OCI-LY3 (cell line): Measurements from ENCODE around the gene ETV4.

Source experiments
- H2AFZ ChIP-seq: fragments of 200-600, 300-600 bp; shearing (Covaris generic); 2 replicates; pipeline ENCODE4 v1.6.0; 2014; ENCODE audit warnings: antibody characterized with exemption, low read depth, low read length
- H3K27ac ChIP-seq: fragments of 200-600, 300-600 bp; sonication (generic); 2 replicates; pipeline ENCODE4 v1.5.1; 2014; ENCODE audit warnings: mild to moderate bottlenecking, low read length, moderate library complexity, mixed read lengths
- H3K27me3 ChIP-seq: fragments of 200-600, 300-600 bp; sonication (generic); 2 replicates; pipeline ENCODE4 v1.6.1; 2014; ENCODE audit warnings: low read depth, low read length, mixed read lengths
- H3K36me3 ChIP-seq: fragments of 200-600, 300-600 bp; sonication (generic); replicated peaks from 2 replicates; pipeline ENCODE3; 2014; ENCODE audit warnings: low read depth, low read length, mixed read lengths
- H3K4me1 ChIP-seq: fragments of 300-600, 200-600 bp; sonication (generic); 2 replicates; pipeline ENCODE4 v1.6.1; 2014; ENCODE audit warnings: low read length, mixed read lengths
- H3K4me2 ChIP-seq: fragments of 200-600, 300-600 bp; sonication (generic); 2 replicates; pipeline ENCODE4 v1.6.1; 2014; ENCODE audit warnings: low read length, mixed read lengths
- H3K4me3 ChIP-seq: fragments of 300-600, 200-600 bp; sonication (generic); 2 replicates; pipeline ENCODE4 v1.5.1; 2014; ENCODE audit warnings: antibody characterized with exemption, mild to moderate bottlenecking, low read length, moderate library complexity
- H3K79me2 ChIP-seq: fragments of 300-600, 200-600 bp; shearing (Covaris generic); 2 replicates; pipeline ENCODE4 v1.6.1; 2014; ENCODE audit warnings: mild to moderate bottlenecking, low read length, mixed read lengths
- H3K9ac ChIP-seq: fragments of 300-600, 200-600 bp; shearing (Covaris generic); 2 replicates; pipeline ENCODE4 v1.6.0; 2014; ENCODE audit warnings: mild to moderate bottlenecking, low read length, moderate library complexity
- H3K9me3 ChIP-seq: fragments of 200-600, 300-600 bp; shearing (Covaris generic); 2 replicates; pipeline ENCODE4 v1.6.1; 2014; ENCODE audit warnings: low read length, mixed read lengths; ENCODE audit not compliant: insufficient read depth
- H4K20me1 ChIP-seq: fragments of 200-600, 300-600 bp; sonication (generic); 2 replicates; pipeline ENCODE4 v1.6.1; 2016; ENCODE audit warnings: low read length, mixed read lengths; ENCODE audit not compliant: insufficient read depth
- CTCF ChIP-seq: fragments of 200-600, 300-600 bp; sonication (generic); IDR thresholded peaks from 2 replicates; pipeline ENCODE4 v1.5.1; 2014; ENCODE audit warnings: antibody characterized with exemption, low read length, low read depth
- EZH2phosphoT487 ChIP-seq: fragments of 200-600 bp; shearing (Covaris generic); IDR thresholded peaks from 2 replicates; pipeline ENCODE4 v1.6.1; 2018; ENCODE audit warnings: antibody characterized with exemption, mixed run types, low read depth

Gene ETV4

GRCh38 chr17:43576563-43577229 is 30.6 kb upstream of the ETV4 start:
- H3K4me3 ChIP-seq = no peak overlapping the region
- no peaks in the 10 kb centered on the region for H3K79me2 ChIP-seq
- peak; percentile 87 for TF ChIP-seq CTCF
- no peak for TF ChIP-seq EZH2phosphoT487
- no peaks in the 10 kb centered on the region for H4K20me1 ChIP-seq
- peaks cover 19% of the 10 kb centered on the region for H3K4me1 ChIP-seq
- no peaks in the 10 kb centered on the region for H3K36me3 ChIP-seq
- no peak overlapping the region for H3K27ac ChIP-seq
- H3K9ac ChIP-seq = no peak overlapping the region
- H3K9me3 ChIP-seq = no peaks in the 10 kb centered on the region
- no peak overlapping the region for H3K4me2 ChIP-seq
- H3K27me3 ChIP-seq = peaks cover 7% of the 10 kb centered on the region; the same call in 1 of the 2 replicates
- no peak overlapping the region for H2AFZ ChIP-seq

- Histone ChIP-seq H3K27me3 (peaks cover 7% of the 10 kb centered on the region; the same call in 1 of the 2 replicates), H3K4me1 (peaks cover 19% of the 10 kb centered on the region), H3K4me3 (no peak overlapping the region), H3K36me3 (no peaks in the 10 kb centered on the region), H4K20me1 (no peaks in the 10 kb centered on the region), H3K4me2 (no peak overlapping the region), H2AFZ (no peak overlapping the region), H3K9me3 (no peaks in the 10 kb centered on the region), H3K79me2 (no peaks in the 10 kb centered on the region), H3K9ac (no peak overlapping the region), H3K27ac (no peak overlapping the region)
- TF ChIP-seq CTCF (no peak), EZH2phosphoT487 (no peak)
These were observed 28.9 kb upstream of the ETV4 start for GRCh38 chr17:43574896-43575525.

- H2AFZ ChIP-seq = no peak overlapping the region
- H3K79me2 ChIP-seq = no peaks in the 10 kb centered on the region
- H4K20me1 ChIP-seq = no peaks in the 10 kb centered on the region
- H3K9me3 ChIP-seq = no peaks in the 10 kb centered on the region
- H3K9ac ChIP-seq = no peak overlapping the region
- no peak overlapping the region for H3K27ac ChIP-seq
- no peaks in the 10 kb centered on the region for H3K36me3 ChIP-seq
- H3K4me3 ChIP-seq = no peak overlapping the region
- no peak for TF ChIP-seq EZH2phosphoT487
- TF ChIP-seq CTCF = no peak
- peaks cover 14% of the 10 kb centered on the region for H3K4me1 ChIP-seq
- H3K4me2 ChIP-seq = no peak overlapping the region
- H3K27me3 ChIP-seq = peaks cover 7% of the 10 kb centered on the region; the same call in 1 of the 2 replicates
These were observed 28.2 kb upstream of the ETV4 start for GRCh38 chr17:43574348-43574747.

GRCh38 chr17:43573579-43574321 is 27.6 kb upstream of the ETV4 start:
- Histone ChIP-seq H4K20me1 (no peaks in the 10 kb centered on the region), H3K27ac (no peak overlapping the region), H3K27me3 (peaks cover 7% of the 10 kb centered on the region; the same call in 1 of the 2 replicates), H3K4me2 (no peak overlapping the region), H3K4me3 (no peak overlapping the region), H2AFZ (no peak overlapping the region), H3K4me1 (peaks cover 8% of the 10 kb centered on the region), H3K36me3 (no peaks in the 10 kb centered on the region), H3K9ac (no peak overlapping the region), H3K79me2 (no peaks in the 10 kb centered on the region), H3K9me3 (no peaks in the 10 kb centered on the region)
- TF ChIP-seq EZH2phosphoT487 = no peak
- no peak for TF ChIP-seq CTCF
